Right atrium auricular region (tissue), 2 donors: ENCODE data around the gene DPM2. TPM values are rescaled to one million over a fixed set of nuclear protein-coding genes. Genes with fewer than 3 reads are reported as not detected.

Experiments used
- DNase-seq: peaks from one replicate; pipeline ENCODE4 v3.0.0-alpha.2; 2019; ENCODE audit warnings: low spot score
- H3K27ac ChIP-seq, 2 donors: fragments of 200-600 bp; sonication (generic); 1 replicate in 1 of 2; 2 replicates in 1 of 2; pipeline ENCODE4 v1.5.1; 2016 to 2019
- H3K27me3 ChIP-seq, 2 donors: fragments of 200-600 bp; sonication (generic); one replicate each; pipeline versions ENCODE4 v1.5.1 to v1.6.0; 2017 to 2019
- H3K36me3 ChIP-seq: fragments of 200-600 bp; sonication (generic); one replicate; pipeline ENCODE4 v1.5.1; 2016
- H3K4me1 ChIP-seq, 2 donors: fragments of 200-600 bp; sonication (generic); one replicate each; pipeline versions ENCODE4 v1.5.1 to v1.6.0; 2017 to 2019
- H3K4me3 ChIP-seq, 2 donors: fragments of 200-600 bp; sonication (generic); 1 replicate in 1 of 2; 2 replicates in 1 of 2; pipeline ENCODE4 v1.5.1; 2017 to 2019; ENCODE audit warnings: mild to moderate bottlenecking in 1 of 2, moderate library complexity in 1 of 2
- H3K9me3 ChIP-seq, 2 donors: fragments of 200-600 bp; sonication (generic); one replicate each; pipeline ENCODE4 v1.5.1; 2019
- total RNA-seq, 2 donors: library from RNA; depleted of rRNA; stranded (reverse); fragments of >200 nt; gene quantifications; one replicate each; pipeline ENCODE4 v1.1.0, GENCODE V29; 2016
- TF ChIP-seq, protein P1 (sequence below), 2 donors: fragments of 200-600 bp; sonication (generic); IDR thresholded peaks; one replicate each; pipeline ENCODE4 v1.5.1; 2019; ENCODE audit warnings: antibody characterized with exemption in 2 of 2

DPM2 gene
- total RNA-seq, 2 donors from 2014 or later, result 4.7 to 11.4 TPM

DNA sequence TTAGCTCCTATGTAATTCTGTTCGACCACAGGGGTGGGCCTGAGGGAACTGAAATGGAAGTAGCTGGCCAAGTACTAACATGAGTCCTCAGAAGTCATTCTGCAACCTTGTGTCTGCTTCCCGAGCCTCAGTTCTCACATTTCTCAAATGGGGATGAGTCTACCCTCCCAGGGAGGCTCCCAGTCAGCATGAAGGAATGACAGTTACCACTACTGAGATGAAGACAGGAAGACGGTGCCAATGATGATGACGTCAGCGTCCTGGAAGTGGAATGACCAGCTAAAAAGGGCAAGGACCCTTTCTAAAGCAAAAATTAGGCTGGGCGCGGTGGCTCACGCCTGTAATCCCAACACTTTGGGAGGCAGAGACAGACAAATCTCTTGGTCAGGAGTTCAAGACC lies 13.9 kb downstream of the DPM2 start:
- no peaks in the 10 kb centered on the region for H3K36me3 ChIP-seq
- TF ChIP-seq, protein P1, sequence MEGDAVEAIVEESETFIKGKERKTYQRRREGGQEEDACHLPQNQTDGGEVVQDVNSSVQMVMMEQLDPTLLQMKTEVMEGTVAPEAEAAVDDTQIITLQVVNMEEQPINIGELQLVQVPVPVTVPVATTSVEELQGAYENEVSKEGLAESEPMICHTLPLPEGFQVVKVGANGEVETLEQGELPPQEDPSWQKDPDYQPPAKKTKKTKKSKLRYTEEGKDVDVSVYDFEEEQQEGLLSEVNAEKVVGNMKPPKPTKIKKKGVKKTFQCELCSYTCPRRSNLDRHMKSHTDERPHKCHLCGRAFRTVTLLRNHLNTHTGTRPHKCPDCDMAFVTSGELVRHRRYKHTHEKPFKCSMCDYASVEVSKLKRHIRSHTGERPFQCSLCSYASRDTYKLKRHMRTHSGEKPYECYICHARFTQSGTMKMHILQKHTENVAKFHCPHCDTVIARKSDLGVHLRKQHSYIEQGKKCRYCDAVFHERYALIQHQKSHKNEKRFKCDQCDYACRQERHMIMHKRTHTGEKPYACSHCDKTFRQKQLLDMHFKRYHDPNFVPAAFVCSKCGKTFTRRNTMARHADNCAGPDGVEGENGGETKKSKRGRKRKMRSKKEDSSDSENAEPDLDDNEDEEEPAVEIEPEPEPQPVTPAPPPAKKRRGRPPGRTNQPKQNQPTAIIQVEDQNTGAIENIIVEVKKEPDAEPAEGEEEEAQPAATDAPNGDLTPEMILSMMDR (IDR thresholded peaks at IDR 0.05), result no peak
- no peaks in the 10 kb centered on the region for H3K9me3 ChIP-seq
- no peak overlapping the region for H3K27ac ChIP-seq
- H3K27me3 ChIP-seq, result peaks cover 5 to 16% of the 10 kb centered on the region in 2 donors
- no peak overlapping the region for H3K4me3 ChIP-seq
- H3K4me1 ChIP-seq, result peaks cover 0 to 46% of the 10 kb centered on the region in 2 donors
- DNase-seq, result no peak

DNA sequence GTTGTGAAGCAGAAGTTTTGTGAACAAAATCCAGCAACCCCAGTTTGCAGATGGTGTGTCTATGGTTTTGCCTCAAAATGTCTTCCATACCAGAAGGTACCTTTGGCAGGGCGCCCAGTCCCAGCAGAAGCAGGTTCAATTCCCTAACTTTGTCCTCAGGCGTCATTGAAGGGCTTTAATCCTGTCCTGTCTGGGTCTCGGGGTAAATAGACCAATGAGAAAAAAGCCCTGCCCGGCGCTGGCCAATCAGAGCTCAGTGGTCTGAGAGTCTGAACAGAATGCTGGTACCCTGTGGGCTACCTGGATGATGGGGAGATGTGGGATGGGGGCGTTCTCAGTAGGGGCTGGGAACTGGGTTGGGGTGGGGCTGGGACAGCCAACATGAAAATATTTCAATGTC lies 14.6 kb downstream of the DPM2 start:
- DNase-seq, result no peak

DNA sequence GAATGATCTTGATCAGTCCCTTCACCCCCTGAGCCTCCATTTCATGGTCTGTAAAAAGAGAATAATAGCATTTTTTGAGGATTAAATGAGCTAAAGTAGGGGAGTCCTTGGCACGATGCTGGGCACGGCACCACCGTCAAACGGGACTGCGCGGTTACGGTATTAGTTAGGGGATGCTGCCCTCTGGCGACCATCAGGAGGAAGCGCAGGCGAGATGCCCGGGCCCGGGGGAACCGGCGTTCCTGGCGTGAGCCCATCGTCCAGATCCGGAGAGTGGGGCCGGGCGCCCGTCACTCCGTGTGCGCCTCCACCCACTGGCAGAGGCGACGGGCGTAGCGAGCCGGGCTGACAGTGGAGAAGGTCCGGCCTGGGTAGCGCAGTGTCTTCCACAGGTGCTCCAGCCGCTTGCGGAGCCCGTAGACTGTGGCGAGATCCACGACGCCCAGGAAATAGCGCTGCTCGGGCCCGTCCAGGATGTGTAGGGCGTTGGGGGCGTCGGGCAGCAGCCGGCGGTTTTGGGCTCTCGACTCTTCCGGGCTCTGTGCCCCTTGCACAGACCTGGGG lies 16.0 kb downstream of the DPM2 start:
- peak overlapping the region in 1 of 2 donors; percentile 31 for H3K4me3 ChIP-seq
- peaks cover 0 to 2% of the 10 kb centered on the region in 2 donors for H3K27me3 ChIP-seq
- H3K4me1 ChIP-seq, result peaks cover 0 to 44% of the 10 kb centered on the region in 2 donors
- DNase-seq, result no peak
- H3K27ac ChIP-seq, result no peak overlapping the region
- H3K36me3 ChIP-seq, result no peaks in the 10 kb centered on the region
- no peaks in the 10 kb centered on the region for H3K9me3 ChIP-seq
- TF ChIP-seq, protein P1 (IDR thresholded peaks at IDR 0.05), result peak; percentile 97

More for the DNA sequence above, 14.6 kb downstream of the DPM2 start:
- Histone ChIP-seq H3K4me1 (peaks cover 0 to 47% of the 10 kb centered on the region in 2 donors), H3K27ac (no peak overlapping the region), H3K27me3 (peaks cover 5 to 16% of the 10 kb centered on the region in 2 donors), H3K9me3 (no peaks in the 10 kb centered on the region), H3K4me3 (no peak overlapping the region), H3K36me3 (no peaks in the 10 kb centered on the region)
- TF ChIP-seq, protein P1 (IDR thresholded peaks at IDR 0.05), result no peak

DNA sequence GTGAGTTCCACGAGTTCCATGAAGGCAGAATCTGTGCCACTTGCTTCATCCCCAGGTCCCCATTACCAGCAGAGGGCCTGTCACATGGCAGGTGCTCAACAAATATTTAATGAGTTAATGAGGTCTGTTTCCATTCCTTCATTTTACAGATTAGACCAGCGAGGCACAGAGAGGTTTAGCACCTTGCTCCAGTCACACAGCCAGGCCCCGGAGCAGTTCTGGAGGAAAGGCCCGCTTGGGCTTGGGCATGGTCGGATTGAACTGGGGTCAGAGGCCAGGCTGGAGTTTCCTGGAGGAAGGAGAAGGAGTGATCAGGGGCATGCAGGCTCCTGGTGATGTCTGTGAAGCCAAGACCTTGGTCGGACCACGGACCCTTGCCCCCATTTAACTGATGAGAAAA lies 16.9 kb downstream of the DPM2 start:
- Histone ChIP-seq H3K4me3 (no peak overlapping the region), H3K27ac (no peak overlapping the region), H3K27me3 (no peaks in the 10 kb centered on the region), H3K36me3 (no peaks in the 10 kb centered on the region), H3K4me1 (peaks cover 0 to 50% of the 10 kb centered on the region in 2 donors), H3K9me3 (no peaks in the 10 kb centered on the region)
- TF ChIP-seq, protein P1 (IDR thresholded peaks at IDR 0.05), result no peak
- no peak for DNase-seq

DNA sequence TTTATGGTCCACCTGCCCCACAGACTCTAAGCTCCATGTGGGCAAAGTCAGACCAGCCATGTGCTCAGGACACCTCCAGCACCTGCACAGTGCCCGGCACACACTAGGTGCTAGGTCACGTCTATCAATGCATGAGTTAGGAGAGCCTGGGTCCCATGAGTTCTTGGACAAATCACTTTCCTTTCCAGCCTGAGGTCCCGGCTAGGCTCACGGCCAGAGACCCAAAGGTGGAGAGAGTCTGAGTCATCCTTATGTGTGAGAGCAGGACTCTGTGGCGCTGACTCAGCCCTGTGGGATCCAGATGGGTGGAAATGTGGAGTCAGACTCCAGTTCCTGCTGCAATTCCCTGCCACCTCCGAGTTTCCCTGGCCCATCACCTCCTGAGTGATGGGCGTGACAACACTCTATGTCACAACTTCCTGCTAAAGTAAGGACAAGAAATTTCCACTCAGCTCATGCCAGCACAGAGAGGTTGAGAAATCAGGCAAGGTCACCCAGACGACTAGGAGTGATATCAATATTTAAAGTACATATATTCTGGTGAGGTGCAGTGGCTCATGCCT lies 18.3 kb downstream of the DPM2 start:
- H3K36me3 ChIP-seq, result no peaks in the 10 kb centered on the region
- H3K27ac ChIP-seq, result peak overlapping the region; percentile 28 to 64
- peaks cover 0 to 62% of the 10 kb centered on the region in 2 donors for H3K4me1 ChIP-seq
- DNase-seq, result peak; percentile 98
- H3K4me3 ChIP-seq, result no peak overlapping the region
- TF ChIP-seq, protein P1 (IDR thresholded peaks at IDR 0.05), result no peak
- no peaks in the 10 kb centered on the region for H3K9me3 ChIP-seq
- no peaks in the 10 kb centered on the region for H3K27me3 ChIP-seq
